Activated T-cell treated with anti-CD3 and anti-CD28 coated beads for 1 hour (primary cell): ENCODE results near the gene CYP4F3.
"Not testable (repeated sequence)": the region's sequence is repeated elsewhere in the genome, so short reads cannot be mapped to it uniquely, and the experiment has no call there.

Source experiments
- DNase-seq: peaks from one replicate; pipeline ENCODE4 v3.0.0-alpha.2; 2020; ENCODE audit warnings: low read depth

Gene CYP4F3

DNA sequence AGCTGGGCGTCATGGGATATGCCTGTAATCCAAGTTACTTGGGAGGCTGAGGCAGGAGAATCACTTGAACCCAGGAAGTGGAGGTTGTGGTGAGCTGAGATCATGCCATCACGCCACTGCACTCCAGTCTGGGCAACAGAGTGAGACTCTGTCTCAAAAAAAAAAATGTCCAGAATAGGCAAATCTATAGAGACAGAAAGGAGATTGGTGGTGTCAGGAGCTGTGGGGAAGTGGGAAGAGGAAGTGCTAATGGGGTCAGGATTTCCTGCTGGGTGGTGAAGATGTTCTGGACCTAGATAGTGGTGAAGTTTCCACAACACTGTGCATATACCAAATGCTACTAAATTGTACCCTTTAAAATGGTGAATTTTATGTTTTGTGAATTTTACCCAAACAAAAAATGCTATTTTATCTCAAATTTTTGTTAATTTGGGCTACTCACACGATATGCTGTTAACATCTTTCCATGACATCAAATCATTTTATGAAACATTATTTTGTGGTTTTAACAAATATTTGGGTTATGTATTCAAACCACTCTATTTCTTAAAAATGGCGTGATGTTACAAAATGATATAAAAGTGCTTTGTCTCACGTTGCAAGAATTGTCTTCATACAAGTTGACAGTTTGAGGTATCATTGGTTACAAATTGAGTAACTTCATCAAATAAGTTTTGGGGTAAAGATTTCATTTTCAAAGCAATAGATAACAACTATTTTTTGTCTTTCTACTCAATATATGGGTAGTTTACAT lies 7.4 kb upstream of the CYP4F3 start:
- no peak for DNase-seq

- DNase-seq, result no peak
Measured at GRCh38 chr19:15634105-15634504, 6.6 kb upstream of the CYP4F3 start.

GRCh38 chr19:15635016-15635805 lies 5.5 kb upstream of the CYP4F3 start:
- DNase-seq, result no peak

DNA sequence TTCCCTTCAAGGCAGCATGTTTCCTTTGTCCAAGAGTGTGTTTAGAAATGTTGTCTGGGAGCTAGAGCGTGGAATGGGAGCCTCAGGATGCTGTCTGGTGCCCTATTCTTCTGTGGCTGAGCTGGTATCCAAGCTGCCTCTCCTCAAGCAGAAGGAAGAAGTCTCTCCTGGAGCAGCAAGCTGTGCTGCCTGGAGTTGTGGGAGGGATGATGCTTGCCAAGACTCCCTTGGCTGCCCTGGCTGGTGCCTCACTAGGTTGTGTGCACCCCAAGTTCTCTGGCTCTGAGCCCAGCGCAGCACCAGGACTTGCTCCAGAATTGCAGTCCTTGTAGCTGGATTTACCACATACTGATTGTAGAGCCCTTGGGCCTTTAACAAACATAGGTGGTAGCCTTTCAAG lies 4.7 kb upstream of the CYP4F3 start:
- DNase-seq, result no peak

DNA sequence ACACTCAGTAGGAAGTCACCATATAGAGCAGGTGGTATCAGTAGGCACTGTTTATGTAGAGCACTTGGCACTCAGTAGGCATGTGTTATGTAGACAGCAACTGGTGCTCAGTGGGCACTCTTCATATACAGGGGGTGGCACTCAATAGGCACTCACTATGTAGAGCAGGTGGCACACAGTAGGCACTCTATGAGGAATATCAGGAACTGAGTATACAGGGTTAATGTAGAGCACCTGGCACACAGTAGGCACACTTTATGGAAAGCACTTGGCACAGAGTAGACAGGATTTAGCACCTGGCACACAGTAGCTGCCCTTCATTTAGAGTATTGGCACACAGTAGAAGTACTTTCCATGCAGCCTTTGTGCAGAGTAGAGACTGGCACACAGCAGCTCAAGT lies 1.1 kb upstream of the CYP4F3 start:
- DNase-seq, result no peak

DNA sequence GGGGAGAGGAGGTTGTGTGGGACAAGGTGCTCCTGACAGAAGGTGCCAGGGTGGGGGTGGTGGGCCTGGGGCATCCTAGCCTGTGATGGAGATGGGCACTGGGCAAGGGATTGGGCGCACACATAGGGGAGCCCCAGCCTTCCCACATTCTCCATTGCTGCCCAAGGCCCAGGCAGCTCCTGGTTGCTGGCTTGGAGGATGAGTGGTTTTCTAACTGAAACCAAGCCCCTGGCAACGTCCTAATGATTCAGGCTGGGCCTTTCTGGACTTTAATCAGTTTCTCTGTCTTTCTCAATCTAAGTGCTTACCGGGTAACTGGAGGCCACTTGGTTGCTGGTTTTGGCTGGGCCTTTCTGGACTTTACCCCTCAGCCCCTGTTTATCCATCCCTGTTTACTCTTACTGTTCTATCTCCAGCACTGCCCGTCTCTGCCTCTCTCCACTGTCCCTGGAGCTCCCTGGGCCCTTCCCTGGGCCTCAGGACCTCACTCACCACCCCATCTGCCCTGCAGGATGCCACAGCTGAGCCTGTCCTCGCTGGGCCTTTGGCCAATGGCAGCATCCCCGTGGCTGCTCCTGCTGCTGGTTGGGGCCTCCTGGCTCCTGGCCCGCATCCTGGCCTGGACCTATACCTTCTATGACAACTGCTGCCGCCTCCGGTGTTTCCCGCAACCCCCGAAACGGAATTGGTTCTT lies 354 bp downstream of the CYP4F3 start:
- no peak for DNase-seq

DNA sequence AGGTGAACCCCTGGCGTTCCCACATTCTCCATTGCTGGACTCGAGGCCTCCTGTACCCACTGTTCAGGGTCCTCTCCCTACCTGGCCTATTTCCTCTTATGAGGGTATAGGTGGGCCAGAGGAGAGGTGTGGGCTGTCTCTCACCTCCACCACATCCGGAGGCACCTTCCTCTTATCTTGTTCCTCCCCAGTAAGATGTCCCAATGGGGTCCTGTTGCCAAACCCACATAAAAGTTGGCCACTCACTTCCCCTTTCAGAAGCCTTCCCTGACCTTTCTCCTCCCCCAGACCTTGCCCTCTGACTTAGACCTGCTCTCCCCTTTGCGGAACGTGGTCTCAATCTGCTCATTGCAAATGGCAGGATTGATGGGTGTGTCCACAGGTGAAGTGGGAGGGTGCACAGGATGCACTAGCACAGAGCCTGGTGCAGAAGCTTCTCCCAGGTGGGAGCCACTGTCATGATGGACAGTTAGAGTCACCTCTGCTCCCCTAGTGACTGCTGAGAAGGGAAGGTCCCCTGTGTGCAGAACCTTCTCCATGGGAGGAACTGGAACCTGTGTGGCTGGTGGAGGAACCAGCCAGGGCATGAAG lies 1.3 kb downstream of the CYP4F3 start:
- DNase-seq, result no peak

DNA sequence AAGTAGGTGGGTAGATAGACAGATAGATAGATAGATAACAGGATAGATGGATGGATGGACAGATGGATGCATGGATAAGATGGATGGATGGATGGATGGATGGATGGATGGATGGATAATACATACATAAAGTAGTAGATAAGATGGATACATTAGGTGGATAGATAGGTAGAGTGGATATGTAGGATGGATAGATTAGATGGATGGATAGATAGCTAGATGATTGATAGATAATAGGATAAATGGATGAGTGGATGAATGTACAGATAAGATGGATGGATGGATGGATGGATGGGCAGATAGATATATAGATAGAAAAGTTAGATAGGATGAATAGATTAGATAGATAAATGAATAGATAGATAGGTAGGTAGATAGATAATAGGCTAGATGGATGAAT lies 2.1 kb downstream of the CYP4F3 start:
- DNase-seq, result no peak

DNA sequence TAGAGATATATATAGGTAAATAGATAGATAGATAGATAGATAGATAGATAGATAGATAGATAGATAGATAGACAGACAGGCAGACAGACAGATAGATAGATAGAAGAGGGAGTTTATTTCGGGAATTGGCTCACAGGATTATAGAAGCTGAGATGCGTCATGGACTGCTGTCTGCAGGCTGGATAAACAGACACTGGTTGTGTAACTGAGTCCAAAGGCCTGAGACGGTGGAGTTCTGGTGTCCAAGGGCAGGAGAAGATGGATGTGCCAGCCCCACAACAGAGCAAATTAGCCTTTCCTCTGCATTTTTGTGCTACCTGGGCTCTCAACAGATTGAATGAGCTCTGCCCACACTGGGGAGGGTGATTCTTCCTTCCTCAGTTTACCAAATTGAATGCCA lies 2.7 kb downstream of the CYP4F3 start:
- no peak for DNase-seq

DNA sequence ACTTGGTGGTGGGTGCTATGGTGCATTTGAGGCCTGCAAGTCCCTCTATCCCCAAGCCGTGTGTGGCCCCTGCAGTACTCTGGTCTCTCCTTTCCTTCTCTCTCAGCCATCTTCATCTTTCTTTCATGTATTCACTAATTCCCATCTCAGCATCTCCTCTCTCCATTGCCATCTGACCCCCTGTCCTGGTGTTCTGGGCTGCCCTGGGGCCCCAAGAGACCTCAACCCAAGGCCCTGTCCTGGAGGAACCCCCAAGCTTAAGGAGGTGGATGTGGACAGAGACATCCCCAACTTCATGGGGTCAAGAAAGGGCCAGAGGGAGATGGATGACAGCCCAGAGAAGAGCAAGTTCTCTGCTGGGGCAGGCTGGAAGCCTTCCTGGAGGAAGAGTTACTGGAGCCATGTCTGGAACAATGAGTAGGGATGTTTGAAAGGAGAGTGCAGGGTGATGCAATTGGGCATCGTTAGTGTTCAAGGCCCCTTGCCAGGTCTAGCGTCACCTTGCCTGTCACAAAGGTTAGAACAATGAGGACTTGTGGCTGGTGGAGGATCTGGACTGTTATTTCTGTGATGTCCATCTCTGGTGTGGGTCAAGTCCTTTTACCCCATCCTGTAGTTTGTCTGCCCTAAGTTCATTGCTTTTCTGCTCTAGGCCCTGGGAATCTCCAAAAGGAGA lies 3.5 kb downstream of the CYP4F3 start:
- no peak for DNase-seq

DNA sequence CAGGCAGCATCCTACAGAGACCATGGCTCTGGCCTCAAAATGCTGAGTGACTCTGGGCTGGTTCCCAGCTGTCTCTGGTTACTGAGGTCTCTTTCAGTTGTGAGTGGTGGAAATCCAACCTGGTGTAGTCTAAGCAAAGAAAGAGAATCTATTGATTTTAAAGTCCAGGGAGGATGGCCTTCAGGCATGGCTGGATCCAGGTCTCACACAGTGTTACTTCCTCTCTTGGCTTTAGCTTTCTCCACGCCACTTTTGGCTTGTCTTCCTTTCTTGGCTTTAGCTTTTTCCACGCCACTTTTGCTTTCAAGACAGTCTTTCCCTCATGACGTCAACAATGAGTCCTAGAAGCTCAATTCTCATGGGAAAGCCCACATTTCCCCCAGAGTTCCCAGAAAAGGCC lies 4.1 kb downstream of the CYP4F3 start:
- no peak for DNase-seq

DNA sequence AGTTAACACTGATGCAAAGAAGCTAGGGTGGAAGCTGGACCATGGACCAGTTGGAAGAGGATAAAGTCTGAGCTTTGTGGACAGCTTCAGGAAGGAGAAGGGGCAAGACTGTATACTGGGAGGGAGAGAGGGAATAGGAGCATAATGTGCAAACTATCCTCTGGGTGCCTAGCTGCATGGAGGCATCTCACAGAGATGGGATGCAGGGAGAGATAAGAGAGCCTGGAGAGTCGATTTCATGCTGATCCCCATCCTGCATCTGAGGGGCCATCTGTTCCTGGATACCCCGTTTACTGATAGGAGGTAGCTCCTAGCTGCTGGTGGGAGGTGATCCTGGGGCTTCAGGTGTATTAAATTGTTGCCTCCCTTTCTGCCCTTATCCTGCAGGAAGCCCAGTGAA lies 8.8 kb downstream of the CYP4F3 start:
- no peak for DNase-seq

- DNase-seq, result not testable (repeated sequence)
Measured at GRCh38 chr19:15650123-15650522, 9.4 kb downstream of the CYP4F3 start.

DNA sequence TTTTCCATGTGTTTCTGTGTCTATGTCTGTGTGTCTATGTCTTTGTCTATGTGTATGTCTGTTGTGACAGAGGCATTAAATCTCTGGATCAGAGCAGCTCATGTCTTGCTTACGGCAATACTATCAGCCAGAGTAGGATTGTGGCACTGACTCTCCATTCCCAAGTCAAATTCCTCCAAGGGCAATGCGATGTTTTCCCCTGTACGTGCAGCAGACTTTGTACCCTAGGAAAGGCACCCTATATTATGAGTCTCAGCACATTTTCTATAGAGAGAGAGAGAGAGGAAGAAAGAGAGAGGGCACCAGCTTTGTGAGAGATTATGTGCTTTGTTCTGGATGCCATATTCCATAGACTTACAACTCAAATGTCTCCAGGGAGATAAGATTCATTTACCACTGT lies 11.1 kb downstream of the CYP4F3 start:
- no peak for DNase-seq

DNA sequence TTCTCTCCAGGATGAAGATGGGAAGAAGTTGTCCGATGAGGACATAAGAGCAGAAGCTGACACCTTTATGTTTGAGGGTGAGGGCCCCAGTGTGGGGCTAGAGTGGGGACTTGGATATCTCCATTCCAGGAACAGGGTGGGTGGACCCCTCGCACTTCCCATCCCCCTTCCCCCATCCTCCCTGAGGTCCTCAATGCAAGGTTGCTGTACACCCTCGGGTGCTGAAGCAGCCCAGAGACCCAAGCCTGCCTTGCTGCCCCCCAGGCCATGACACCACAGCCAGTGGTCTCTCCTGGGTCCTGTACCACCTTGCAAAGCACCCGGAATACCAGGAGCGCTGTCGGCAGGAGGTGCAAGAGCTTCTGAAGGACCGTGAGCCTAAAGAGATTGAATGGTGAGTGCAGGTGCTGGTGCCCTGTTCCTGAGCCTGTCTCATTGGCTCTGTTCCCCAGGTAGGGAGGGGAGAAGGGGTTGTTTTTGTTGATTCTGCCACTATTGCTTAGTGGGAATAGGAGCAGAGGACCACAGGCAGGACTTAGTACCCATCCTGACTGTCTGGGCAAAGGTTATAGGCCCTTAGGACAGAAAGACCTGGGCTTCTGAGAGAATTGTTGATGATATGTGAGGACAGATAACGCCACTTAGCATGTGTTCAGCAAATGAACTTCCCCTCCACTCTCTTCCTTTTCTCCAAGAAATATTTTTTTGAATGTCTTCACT lies 12.0 kb downstream of the CYP4F3 start:
- no peak for DNase-seq

- DNase-seq, result no peak
Measured at GRCh38 chr19:15656467-15656866, 15.8 kb downstream of the CYP4F3 start.

- DNase-seq, result no peak
Measured at GRCh38 chr19:15663247-15663646, 22.6 kb downstream of the CYP4F3 start.

DNA sequence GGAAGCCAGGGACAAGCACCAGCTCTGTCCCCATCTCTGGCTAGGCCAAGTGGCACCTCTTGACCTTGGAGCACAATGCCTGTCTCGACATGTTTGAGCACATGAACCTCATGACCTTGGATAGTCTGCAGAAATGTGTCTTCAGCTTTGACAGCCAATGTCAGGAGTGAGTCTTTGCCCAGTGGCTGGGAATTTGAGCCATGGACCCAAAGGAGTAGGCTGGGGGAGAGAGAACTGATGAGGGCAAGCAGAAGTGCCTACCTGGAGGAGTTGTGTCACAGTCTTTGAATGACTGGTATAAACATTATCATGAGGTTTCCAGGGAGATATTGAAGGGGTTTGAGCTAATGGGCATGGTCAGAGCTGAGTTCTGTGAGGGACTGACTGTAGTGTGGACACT lies 25.5 kb downstream of the CYP4F3 start:
- no peak for DNase-seq

GRCh38 chr19:15666883-15667282 lies 26.2 kb downstream of the CYP4F3 start:
- DNase-seq, result no peak

GRCh38 chr19:15669440-15669839 lies 28.7 kb downstream of the CYP4F3 start:
- no peak for DNase-seq

GRCh38 chr19:15669891-15670290 lies 29.2 kb downstream of the CYP4F3 start:
- no peak for DNase-seq
